ENCODE results near the gene SMAD1. TPM values are rescaled to one million over a fixed set of nuclear protein-coding genes. Genes with fewer than 3 reads are reported as not detected.

SMAD1 gene
- total RNA-seq, 2 donors from 2014 or later: 1.3 to 16.7 TPM

DNA sequence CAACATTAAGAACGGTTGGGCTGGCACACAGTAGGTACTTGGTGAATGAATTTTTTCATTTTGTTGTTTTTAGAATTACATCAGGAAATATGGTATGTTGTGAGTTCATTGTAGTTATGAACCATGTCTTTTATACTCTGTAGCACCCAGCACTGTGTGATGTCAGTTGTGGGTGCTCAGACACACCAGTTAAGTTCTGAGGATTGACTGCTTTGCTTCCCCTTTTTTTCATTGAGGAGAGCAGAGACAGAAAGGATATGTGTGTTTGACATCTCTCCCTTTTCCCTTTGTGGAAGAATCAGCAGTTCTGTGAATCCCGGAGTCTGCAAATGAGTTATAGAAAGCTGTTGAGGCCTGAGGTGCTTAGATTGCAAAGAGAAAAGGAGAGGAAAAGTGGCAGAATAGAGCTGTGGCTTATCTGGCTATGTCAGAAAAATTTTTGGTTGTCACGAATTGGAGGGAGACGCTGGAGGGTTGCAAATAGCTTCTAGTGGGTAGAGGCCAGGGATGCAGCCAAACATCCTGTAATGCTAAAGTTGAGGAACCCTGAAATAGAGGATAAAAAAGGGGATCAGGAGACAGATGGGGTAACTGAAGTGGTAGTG is 13.1 kb downstream of the SMAD1 start:
- Mint-ChIP-seq H3K27ac (no peak overlapping the region), H3K4me3 (no peak overlapping the region), H3K4me1 (peaks cover 28% of the 10 kb centered on the region), H3K27me3 (no peaks in the 10 kb centered on the region), H3K36me3 (ENCODE audit: low read depth) (peaks cover 2% of the 10 kb centered on the region)
- no peaks in the 10 kb centered on the region for H3K9me3 ChIP-seq (ENCODE audit: control insufficient read depth, low read length, poor library complexity, severe bottlenecking)
- DNase-seq (no peak), ATAC-seq (no peak)

DNA sequence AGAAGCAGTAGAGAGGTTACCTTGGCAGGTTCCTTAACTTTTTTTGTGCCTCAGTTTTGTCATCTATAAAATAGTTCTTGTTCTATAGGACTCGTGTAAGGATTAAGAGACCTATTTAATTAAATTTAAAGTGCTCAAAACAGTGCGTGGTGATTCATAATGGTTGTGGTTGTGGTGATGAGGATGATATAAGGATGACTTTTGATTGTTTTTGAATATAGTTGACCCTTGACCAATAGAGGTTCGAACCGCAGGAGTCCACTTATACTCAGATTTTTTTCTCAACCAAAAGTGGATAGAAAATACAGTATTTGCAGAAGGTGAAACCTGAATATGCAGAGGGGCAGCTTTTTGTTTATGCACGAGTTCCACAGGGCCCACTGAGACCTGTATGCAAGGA is 14.6 kb downstream of the SMAD1 start:
- Mint-ChIP-seq H3K27ac (no peak overlapping the region), H3K36me3 (ENCODE audit: low read depth) (peaks cover 2% of the 10 kb centered on the region), H3K4me1 (peaks cover 37% of the 10 kb centered on the region), H3K27me3 (no peaks in the 10 kb centered on the region), H3K4me3 (no peak overlapping the region)
- ATAC-seq: no peak
- DNase-seq: no peak
- H3K9me3 ChIP-seq (ENCODE audit: control insufficient read depth, low read length, poor library complexity, severe bottlenecking): no peaks in the 10 kb centered on the region

- peaks cover 2% of the 10 kb centered on the region for H3K36me3 Mint-ChIP-seq (ENCODE audit: low read depth)
- H3K27me3 Mint-ChIP-seq: no peaks in the 10 kb centered on the region
Measured at GRCh38 chr4:145497199-145498149, 15.8 kb downstream of the SMAD1 start.

DNA sequence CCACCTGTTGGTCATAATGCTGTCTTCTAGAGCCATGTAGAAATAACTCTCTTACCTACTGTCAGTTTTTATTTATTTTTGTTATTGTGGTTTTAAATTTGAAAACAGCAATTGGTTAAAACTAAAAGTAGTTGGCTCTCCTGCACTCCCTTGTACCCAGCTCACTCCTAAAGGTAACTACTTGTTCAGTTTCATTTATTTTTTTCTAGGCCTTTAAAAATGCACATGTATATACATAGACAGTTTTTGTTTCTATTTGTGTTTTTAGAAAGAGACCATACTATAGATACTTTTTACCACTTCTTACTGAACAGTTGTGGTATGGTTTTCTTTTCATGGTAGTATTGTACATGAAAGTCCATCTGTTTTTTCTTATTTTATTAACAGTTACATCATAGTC is 16.8 kb downstream of the SMAD1 start:
- no peaks in the 10 kb centered on the region for H3K9me3 ChIP-seq (ENCODE audit: control insufficient read depth, low read length, poor library complexity, severe bottlenecking)

More at GRCh38 chr4:145497199-145498149, 15.8 kb downstream of the SMAD1 start:
- no peak overlapping the region for H3K4me3 Mint-ChIP-seq
- no peak overlapping the region for H3K27ac Mint-ChIP-seq
- ATAC-seq (no peak), DNase-seq (no peak)
- no peaks in the 10 kb centered on the region for H3K9me3 ChIP-seq (ENCODE audit: control insufficient read depth, low read length, poor library complexity, severe bottlenecking)
- peaks cover 41% of the 10 kb centered on the region for H3K4me1 Mint-ChIP-seq

GRCh38 chr4:145501051-145501660 is 19.5 kb downstream of the SMAD1 start:
- no peak overlapping the region for H3K4me3 Mint-ChIP-seq
- H3K9me3 ChIP-seq (ENCODE audit: control insufficient read depth, low read length, poor library complexity, severe bottlenecking): no peaks in the 10 kb centered on the region
- DNase-seq (no peak), ATAC-seq (no peak)
- H3K4me1 Mint-ChIP-seq: peaks cover 36% of the 10 kb centered on the region
- H3K27me3 Mint-ChIP-seq: no peaks in the 10 kb centered on the region
- H3K36me3 Mint-ChIP-seq (ENCODE audit: low read depth): no peaks in the 10 kb centered on the region
- H3K27ac Mint-ChIP-seq: peak overlapping the region; percentile 27

More for the DNA sequence above, 16.8 kb downstream of the SMAD1 start:
- H3K4me1 Mint-ChIP-seq: peaks cover 43% of the 10 kb centered on the region
- peak overlapping the region; percentile 53 for H3K27ac Mint-ChIP-seq
- no peak for ATAC-seq
- no peak for DNase-seq
- H3K27me3 Mint-ChIP-seq: no peaks in the 10 kb centered on the region
- H3K4me3 Mint-ChIP-seq: no peak overlapping the region
- peaks cover 2% of the 10 kb centered on the region for H3K36me3 Mint-ChIP-seq (ENCODE audit: low read depth)

- DNase-seq (no peak), ATAC-seq (no peak)
- Mint-ChIP-seq H3K27ac (no peak overlapping the region), H3K36me3 (ENCODE audit: low read depth) (no peaks in the 10 kb centered on the region), H3K27me3 (no peaks in the 10 kb centered on the region), H3K4me1 (peaks cover 34% of the 10 kb centered on the region), H3K4me3 (no peak overlapping the region)
- no peaks in the 10 kb centered on the region for H3K9me3 ChIP-seq (ENCODE audit: control insufficient read depth, low read length, poor library complexity, severe bottlenecking)
Measured at GRCh38 chr4:145502809-145503208, 21.2 kb downstream of the SMAD1 start.

DNA sequence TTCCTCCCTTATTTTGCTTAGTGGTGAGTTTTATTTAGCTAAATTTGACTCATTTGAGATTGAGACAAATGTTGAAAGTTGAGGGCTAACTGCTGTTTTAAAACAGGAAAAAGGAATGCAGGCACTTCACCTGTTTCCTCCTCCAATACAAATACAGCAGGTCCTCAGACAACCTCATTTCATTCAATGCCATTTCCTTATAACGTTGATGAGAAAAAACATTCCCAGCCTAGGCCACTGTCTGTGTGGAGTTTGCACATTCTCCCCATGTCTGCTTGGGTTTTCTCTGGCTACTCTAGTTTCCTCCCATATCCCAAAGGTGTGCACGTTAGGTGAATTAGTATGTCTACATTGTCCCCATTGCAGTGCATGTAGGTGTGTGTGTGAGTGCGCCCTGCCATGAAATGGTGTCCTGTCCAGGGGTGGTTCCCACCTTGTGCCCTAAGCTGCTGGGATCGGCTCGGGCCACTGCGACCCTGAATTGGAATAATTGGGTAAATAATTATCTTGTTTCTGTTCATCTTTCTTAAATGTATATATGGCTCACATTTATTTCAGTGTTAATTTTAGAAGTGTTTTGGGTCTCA is 21.9 kb downstream of the SMAD1 start:
- no peak overlapping the region for H3K4me3 Mint-ChIP-seq
- peak overlapping the region; percentile 14 for H3K27ac Mint-ChIP-seq
- no peak for ATAC-seq
- DNase-seq: no peak
- peaks cover 38% of the 10 kb centered on the region for H3K4me1 Mint-ChIP-seq
- H3K27me3 Mint-ChIP-seq: no peaks in the 10 kb centered on the region
- H3K9me3 ChIP-seq (ENCODE audit: control insufficient read depth, low read length, poor library complexity, severe bottlenecking): no peaks in the 10 kb centered on the region
- H3K36me3 Mint-ChIP-seq (ENCODE audit: low read depth): no peaks in the 10 kb centered on the region

GRCh38 chr4:145505995-145506394 is 24.3 kb downstream of the SMAD1 start:
- Mint-ChIP-seq H3K36me3 (ENCODE audit: low read depth) (no peaks in the 10 kb centered on the region), H3K27me3 (no peaks in the 10 kb centered on the region), H3K27ac (no peak overlapping the region), H3K4me3 (no peak overlapping the region), H3K4me1 (peaks cover 25% of the 10 kb centered on the region)
- ATAC-seq: no peak
- DNase-seq: no peak
- no peaks in the 10 kb centered on the region for H3K9me3 ChIP-seq (ENCODE audit: control insufficient read depth, low read length, poor library complexity, severe bottlenecking)

DNA sequence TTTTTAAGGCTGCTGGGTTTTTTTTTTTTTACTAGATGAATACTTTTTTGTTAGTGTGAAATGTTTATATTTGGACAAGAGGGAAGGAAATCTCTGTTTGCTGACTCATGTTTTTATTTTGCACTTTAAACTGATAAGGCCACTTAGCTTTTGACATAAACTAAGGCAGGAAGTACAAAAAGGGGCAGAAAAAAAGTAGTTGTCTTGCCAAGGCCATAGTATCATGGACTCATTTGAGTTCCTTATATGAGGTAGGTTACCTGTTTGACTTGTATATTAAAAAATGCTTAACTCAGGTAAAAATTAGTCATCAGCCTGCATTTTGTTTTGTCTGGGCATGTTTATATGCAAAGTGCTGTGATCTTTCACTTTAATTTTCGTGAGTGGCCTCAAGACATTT is 26.0 kb downstream of the SMAD1 start:
- DNase-seq: no peak
- Mint-ChIP-seq H3K36me3 (ENCODE audit: low read depth) (no peaks in the 10 kb centered on the region), H3K4me3 (no peak overlapping the region), H3K27me3 (no peaks in the 10 kb centered on the region), H3K4me1 (peaks cover 18% of the 10 kb centered on the region), H3K27ac (no peak overlapping the region)
- no peak for ATAC-seq
- H3K9me3 ChIP-seq (ENCODE audit: control insufficient read depth, low read length, poor library complexity, severe bottlenecking): no peaks in the 10 kb centered on the region

DNA sequence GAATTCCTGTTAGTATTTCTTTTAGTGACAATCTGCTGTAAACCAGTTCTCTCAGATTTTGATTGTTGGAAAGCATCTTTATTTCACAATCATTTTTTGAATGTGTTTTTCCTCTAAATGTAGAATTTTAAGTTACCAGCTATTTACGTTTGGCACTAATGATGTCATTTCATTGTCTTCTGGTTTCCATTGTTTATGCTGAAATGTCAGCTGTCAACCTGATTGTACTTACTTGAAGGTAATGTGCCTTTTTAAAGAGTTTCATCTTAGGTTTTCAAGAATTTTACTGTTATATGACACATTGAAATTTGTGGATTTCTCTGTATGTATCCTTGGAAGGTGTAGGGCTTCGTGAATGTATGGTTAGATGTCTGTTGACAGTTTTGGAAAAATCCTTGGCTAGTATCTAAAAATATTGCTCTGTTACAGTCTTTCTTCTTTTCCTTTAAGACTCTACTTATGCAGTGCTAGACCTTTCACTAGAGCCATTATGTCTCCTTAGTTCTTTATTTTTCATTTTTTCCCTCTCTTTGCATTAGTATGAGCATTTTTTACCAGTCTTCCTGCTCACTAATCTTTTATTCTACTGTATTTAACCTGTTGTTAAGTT is 30.4 kb downstream of the SMAD1 start:
- H3K4me1 Mint-ChIP-seq: peaks cover 12% of the 10 kb centered on the region

DNA sequence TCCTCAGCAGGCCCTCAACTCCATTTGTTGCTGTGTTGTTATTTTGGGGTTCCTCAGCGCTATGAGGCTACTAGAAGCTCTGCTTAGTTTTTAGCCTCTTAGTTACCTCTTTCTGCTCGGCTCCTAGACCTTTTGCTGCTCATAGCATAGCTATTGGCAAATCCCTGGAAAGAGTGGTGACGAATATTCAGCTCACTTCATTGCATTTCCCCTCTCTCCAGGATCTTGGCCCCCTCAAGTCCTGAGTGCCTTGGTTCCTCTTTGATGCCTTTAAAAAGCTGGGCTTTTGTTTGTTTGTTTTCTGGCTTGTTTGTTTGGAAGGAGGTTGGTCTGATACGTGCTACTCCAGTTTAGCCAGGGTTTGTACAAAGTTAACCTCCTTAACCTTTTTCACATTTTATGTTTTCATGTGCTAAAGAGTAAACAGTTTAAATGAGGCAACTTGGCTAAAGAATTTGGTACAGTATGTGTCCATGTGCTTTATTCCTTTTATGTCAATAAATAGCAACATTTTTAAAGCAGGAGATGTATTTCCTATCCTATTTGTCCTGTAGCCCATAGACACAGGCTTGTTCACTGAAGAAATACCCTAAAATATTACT is 31.5 kb downstream of the SMAD1 start:
- Mint-ChIP-seq H3K27me3 (no peaks in the 10 kb centered on the region), H3K27ac (no peak overlapping the region), H3K36me3 (ENCODE audit: low read depth) (peaks cover 2% of the 10 kb centered on the region), H3K4me3 (no peak overlapping the region), H3K4me1 (peaks cover 7% of the 10 kb centered on the region)
- DNase-seq: no peak
- H3K9me3 ChIP-seq (ENCODE audit: control insufficient read depth, low read length, poor library complexity, severe bottlenecking): peaks cover 2% of the 10 kb centered on the region
- ATAC-seq: no peak

More for the DNA sequence above, 30.4 kb downstream of the SMAD1 start:
- DNase-seq (no peak), ATAC-seq (no peak)
- no peak overlapping the region for H3K27ac Mint-ChIP-seq
- peaks cover 2% of the 10 kb centered on the region for H3K9me3 ChIP-seq (ENCODE audit: control insufficient read depth, low read length, poor library complexity, severe bottlenecking)
- H3K4me3 Mint-ChIP-seq: no peak overlapping the region
- no peaks in the 10 kb centered on the region for H3K27me3 Mint-ChIP-seq
- H3K36me3 Mint-ChIP-seq (ENCODE audit: low read depth): peaks cover under 1% of the 10 kb centered on the region

GRCh38 chr4:145520172-145520571 is 38.5 kb downstream of the SMAD1 start:
- peaks cover 2% of the 10 kb centered on the region for H3K36me3 Mint-ChIP-seq (ENCODE audit: low read depth)
- DNase-seq: no peak
- H3K27me3 Mint-ChIP-seq: no peaks in the 10 kb centered on the region
- H3K4me1 Mint-ChIP-seq: peaks cover 30% of the 10 kb centered on the region
- ATAC-seq: no peak
- H3K4me3 Mint-ChIP-seq: no peak overlapping the region
- H3K27ac Mint-ChIP-seq: no peak overlapping the region
- H3K9me3 ChIP-seq (ENCODE audit: control insufficient read depth, low read length, poor library complexity, severe bottlenecking): no peaks in the 10 kb centered on the region
